GM08714 (cell line): ENCODE data around the gene SYNPO.

Source experiments
- H3K4me3 ChIP-seq: fragments of 200-500 bp; sonication (Bioruptor generic); 2 replicates; pipeline ENCODE4 v1.5.1; 2014; ENCODE audit warnings: mild to moderate bottlenecking, low read length, inconsistent platforms
- ZNF274 ChIP-seq: IDR thresholded peaks from 2 replicates; pipeline ENCODE4 v1.6.1; 2012; ENCODE audit warnings: mild to moderate bottlenecking, low read depth, low read length

Gene SYNPO

DNA sequence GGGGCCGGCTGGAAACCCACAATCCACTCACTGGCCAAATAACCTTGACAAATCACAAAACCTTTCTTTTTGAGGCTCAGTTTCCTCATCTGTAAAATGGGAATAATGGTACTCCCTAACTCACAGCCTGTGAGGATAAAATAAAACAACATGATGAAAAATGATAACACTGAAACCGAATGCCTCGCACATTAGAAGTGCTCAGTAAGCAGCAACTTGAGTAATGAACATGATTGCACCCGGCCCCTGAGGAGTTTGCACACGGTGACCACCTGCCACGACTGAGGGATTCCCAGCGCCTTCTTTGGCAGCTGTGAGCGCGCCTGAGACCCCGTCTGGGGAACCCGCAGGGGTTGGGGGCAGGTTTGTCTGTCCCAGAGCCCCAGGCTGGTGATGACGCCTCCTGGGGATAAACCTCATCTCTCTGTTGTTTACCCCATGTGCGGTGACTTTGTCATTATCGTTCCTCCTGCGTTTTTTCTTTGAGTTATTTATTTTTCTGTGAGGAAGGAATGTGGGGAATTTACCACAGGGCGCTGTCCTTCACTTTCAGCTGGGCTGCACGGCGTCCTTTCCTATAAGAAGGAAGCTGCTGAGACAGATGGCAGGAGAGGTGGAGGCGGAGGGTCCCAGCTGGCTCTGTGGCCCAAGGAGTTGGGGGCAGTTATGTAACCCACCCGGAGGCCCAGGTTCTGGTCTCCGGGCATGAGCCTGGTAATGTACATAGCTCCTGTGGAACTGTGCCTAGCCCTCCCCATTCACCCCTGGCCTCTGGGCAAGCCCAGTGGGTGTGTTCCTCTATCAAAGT is 3.0 kb upstream of the SYNPO start:
- TF ChIP-seq ZNF274: no peak

DNA sequence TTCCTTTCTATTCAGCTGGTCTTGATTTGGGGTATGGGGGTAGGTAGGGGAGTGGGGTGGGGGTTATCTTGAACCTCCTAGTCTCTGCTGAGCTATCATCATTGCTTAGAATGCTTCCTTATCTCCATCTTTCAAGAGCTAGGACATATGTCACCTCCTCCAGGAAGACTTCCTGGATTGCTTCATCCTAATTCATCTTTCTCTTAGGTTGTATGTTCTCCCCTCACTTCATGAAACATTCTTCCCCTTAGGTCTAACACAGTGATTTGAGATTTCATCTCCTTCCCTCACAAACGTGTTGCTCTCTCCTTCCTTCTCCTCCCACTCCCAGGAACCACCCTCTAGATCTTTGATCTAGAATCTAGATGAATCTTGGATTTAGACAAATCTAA is 2.4 kb upstream of the SYNPO start:
- no peak overlapping the region for H3K4me3 ChIP-seq
- TF ChIP-seq ZNF274: no peak

More for the DNA sequence above, 3.0 kb upstream of the SYNPO start:
- no peak overlapping the region for H3K4me3 ChIP-seq

DNA sequence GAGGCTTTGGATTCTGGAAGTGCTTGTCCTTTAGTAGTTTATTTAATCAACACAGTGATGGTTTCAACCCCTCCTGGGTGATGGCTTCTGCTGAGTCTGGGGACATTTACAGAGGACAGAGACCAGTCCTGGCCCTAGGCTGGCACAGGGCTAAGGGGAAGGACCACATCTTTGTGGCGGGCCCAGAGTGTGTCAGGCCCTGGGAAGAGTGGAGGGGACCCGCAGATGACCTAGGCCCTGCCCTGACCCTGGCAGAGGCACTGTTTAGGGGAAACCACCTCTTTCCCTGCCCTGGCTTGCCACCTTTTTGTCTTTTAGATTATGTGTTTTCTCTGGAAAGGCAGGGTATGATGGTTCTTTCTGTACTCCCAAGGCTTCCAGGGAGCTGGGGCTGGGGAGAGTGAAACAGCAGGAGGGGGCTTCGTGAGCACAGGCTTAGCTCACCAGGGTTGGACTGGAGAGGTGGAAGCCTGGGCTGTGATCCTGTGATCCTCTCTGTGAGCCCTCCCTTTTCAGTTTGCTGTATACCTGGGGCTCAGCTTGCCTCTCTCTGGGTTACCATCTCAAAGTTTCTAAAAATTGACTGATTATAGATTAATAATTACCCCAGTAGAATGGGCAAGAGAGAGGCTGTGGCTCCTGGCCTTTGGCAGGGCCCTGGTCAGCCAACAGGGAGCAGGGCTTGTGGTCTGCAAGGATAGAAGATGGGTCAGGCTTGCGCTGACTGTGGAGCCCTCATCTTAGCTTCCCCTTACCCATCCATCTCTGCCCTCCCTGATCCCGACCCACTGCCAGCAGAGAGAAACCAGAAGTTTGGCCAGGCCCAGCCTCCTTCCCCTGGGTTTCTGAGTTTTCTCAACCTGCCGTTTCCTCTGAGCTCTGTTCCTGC is 1.7 kb upstream of the SYNPO start:
- no peak overlapping the region for H3K4me3 ChIP-seq
- no peak for TF ChIP-seq ZNF274

DNA sequence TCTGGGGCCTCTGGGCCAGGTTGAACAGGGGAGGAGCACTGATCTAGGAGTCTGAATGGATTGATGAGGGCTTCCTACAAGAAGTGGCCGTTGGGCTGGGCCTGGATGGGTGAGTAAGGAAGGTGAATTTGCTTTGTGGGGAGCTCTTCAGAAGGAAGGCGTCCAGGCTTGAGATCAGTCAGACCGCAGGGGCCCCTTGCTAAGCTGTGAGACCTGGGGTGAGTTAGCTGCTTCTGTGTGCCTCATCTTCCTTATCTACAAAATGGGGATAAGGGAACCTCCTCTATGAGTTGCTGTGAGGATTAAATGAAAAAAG is 1.1 kb upstream of the SYNPO start:
- no peak for TF ChIP-seq ZNF274
- H3K4me3 ChIP-seq: no peak overlapping the region

DNA sequence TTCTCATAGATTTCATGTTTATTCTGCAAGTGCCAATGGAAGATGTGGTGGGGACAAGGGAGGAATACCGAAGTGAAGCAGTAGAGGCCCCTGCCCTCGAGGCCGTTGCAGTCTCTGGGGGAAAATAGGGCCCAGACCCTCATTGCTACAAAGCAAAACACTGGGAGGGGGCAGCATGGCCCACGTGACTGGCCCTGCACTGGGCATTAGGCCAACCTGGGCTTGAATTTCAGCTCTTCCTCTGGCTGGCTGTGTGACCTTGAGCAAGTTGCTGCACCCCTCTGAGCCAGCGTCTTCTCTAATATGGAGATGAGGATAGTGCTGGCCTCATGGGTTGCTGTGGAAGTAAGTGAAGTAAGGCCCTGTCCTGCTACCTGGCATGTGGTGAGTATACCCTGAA is 709 bp upstream of the SYNPO start:
- no peak overlapping the region for H3K4me3 ChIP-seq
- no peak for TF ChIP-seq ZNF274

DNA sequence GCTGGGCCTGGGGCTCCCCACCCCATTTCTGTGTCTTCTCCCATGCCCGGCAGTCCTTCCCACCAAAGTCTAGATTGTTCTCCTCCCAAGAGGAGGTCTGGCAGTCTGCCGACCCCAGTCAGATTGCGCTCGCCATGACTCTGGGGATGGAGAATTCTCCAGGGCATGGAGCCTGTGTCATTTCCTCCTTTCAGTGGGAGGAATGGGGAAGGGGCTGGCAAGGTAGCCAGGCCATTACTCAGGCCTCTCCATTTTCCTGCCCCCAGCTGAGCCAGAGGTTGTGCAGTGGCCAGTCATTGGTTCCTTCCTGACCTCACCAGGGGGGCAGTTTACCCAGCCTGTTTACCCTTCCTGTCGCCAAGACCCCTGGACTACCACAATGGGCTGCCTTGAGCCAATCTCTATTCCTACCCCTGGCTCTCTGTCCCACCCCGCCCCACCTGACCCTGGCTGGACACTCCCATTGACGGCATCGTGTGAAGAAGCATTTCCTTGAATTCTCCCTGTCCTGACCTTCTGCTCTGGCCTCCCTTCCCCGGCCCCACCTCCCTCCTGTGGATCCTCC is 628 bp downstream of the SYNPO start:
- no peak overlapping the region for H3K4me3 ChIP-seq
- no peak for TF ChIP-seq ZNF274

DNA sequence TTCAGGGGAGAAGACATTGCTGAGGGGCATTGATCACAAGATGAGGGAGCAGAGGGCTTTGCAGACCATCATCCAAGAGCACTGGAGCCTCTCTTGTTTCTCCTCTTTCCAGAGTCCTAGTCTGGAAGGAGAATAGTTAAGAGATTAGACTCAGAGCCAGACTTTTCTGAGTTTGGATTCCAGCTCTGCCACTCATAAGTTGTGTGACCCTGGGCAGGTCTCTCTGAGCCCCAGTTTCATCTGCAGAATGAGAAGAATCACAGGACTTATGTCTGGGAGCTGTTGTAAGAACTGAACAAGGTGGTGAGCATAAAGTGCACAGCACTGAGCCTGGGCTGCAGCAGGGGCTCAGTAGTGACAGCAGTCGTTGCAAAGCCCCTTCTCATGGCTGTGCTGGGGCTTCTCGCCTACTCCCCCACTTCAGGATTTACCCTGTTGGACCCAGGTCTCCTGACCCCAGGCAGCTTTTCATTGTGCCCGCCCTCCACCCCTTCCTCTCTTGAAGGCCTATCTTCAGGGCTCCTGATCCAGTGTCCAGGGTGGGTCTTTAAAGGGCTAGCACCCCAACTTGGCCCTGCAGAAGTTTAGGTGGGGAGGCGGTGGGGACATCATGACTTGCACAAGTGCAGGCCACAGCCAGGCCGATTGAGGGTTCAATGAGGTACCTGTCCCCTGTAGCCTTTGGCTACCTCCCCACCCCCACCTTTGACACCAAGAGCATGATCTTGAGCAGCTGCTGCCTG is 1.5 kb downstream of the SYNPO start:
- H3K4me3 ChIP-seq: no peak overlapping the region

DNA sequence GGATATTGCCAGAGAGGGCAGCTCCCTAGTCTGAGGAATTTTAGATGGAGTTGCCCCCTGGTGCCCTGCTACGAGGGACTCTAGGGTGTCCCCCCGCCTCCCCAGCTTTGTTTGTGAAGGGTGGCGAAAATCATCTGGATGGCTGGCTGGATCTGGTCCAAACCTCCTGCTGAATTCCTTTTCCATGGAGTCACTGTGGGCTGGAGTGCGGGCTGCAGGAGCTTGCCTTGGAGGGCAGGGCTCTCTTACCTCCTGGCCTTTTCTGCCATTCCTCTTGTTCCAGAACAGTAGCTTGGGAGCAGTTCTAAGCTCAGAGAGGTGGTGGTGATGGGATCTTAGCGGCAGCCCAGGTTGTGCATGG is 2.1 kb downstream of the SYNPO start:
- no peak for TF ChIP-seq ZNF274
- H3K4me3 ChIP-seq: no peak overlapping the region

More for the DNA sequence above, 1.5 kb downstream of the SYNPO start:
- no peak for TF ChIP-seq ZNF274

DNA sequence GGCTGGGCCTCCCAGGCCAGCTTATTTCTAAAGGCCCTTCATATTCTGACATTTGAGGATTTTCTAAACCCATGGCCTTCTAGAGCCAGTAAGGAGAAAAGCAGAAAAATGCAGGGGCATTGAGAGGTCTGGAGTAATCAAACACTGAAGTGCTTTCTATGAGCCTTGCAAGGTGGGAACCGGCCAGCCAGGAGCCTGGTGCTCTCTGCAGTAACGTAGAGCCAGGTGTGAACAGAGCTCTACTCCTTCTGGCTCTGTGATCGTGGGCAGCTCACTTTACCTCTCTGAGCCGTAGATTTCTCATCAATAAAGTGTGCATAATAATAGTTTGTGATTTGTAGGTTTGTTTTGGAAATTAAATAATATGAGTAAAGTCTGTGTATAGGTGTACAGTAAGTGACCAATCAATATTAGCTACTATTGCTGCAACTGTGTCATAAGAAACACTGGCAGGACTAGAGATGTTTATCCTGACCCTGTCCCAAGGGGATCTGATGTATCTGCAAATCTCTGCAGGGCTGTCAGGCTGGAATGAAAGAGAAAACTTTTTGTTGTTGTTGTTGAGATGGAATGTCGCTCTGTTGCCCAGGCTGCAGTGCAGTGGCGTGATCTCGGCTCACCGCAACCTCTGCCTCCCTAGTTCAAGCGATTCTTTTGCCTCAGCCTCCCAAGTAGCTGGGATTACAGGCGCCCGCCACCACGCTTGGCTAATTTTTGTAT is 2.7 kb downstream of the SYNPO start:
- TF ChIP-seq ZNF274: no peak
- H3K4me3 ChIP-seq: no peak overlapping the region

DNA sequence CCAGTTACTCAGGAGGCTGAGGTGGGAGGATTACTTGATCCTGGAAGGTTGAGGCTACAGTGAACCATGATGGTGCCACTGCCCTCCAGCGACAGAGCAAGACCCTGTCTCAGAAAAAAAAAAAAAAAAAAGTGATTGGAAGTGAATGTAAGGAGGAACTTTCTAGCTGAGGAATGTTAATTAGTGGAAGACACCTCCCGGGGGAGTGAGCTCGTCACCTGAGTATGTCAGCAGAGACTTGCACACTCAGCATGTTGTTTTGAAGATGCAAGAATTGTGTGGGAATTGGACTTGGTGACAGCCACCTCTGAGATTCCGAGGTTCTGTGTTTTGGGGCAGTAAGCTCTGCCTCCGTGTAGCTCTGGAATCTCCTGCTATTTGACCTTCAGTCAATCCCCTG is 3.6 kb downstream of the SYNPO start:
- no peak overlapping the region for H3K4me3 ChIP-seq
- no peak for TF ChIP-seq ZNF274

DNA sequence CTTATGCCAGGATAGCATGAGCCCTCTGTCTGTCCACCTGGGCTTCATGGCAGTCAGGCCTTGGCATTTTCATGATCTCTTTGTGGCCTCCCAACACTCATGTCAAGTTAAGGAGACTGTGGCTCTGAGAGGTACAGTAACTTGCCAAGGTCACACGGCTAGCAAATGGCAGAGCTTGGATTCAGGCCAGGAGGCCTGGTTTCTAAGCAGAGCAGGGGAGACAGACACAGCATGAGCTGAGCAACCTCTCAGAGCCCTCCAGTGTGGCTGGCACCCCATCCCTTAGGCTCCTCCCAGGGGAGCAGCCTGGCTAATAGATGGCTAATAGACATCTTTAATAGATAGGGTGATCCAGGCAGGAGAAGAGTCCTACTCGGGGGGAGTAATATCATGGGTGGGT is 4.1 kb downstream of the SYNPO start:
- TF ChIP-seq ZNF274: no peak
- no peak overlapping the region for H3K4me3 ChIP-seq

DNA sequence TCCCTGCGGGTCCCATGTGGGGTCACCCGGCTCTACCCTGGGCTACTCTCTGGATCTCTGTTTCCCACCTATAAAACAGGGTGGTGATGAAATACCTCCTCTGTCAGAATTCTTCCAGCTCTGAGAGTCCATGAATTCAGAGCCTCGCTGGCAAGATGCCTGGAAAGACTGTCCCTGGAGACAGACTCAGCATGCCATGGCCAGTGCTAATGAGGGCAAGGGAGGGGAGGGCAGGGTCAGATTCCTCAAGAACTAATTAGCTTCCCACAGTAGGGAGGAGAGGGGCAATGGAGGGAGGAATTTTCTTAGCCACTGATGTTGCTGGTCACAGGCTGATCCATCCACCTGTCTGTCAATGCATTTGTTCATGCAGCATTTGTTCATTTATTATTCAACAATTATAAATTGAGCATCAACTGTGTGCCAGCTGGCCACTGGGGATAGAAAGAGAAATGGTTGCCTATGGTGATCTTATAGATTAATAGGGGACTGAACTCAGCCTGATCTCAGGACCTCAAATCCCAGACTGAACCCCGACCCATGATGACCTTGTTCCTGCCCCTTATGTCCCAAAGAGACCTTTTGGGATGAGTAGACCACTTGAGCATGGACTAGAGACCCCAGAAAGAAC is 4.7 kb downstream of the SYNPO start:
- no peak overlapping the region for H3K4me3 ChIP-seq
- no peak for TF ChIP-seq ZNF274
